Thymus (tissue), 11 donors: ENCODE data around the gene MMP7. TPM values are rescaled to one million over a fixed set of nuclear protein-coding genes. Genes with fewer than 3 reads are reported as not detected.

ENCODE experiments used
- DNase-seq, 9 donors: peaks; one replicate each; pipeline ENCODE4 v3.0.0-alpha.2; 2013; ENCODE audit warnings: low spot score in 9 of 9, low read depth in 6 of 9, missing footprints in 1 of 9
- H3K27ac ChIP-seq, 2 donors: one replicate each; pipeline ENCODE4 v1.5.1; 2013; ENCODE audit warnings: control low read depth in 1 of 2, low read depth in 1 of 2, low read length in 1 of 2, mild to moderate bottlenecking in 1 of 2, moderate library complexity in 1 of 2
- H3K27me3 ChIP-seq, 2 donors: one replicate each; pipeline ENCODE4 v1.5.1; 2013; ENCODE audit warnings: low read length in 1 of 2; ENCODE audit not compliant: control insufficient read depth in 2 of 2, insufficient read depth in 1 of 2
- H3K36me3 ChIP-seq, 2 donors: one replicate each; pipeline ENCODE4 v1.5.1; 2013; ENCODE audit warnings: low read length in 1 of 2, mild to moderate bottlenecking in 1 of 2, moderate library complexity in 1 of 2; ENCODE audit not compliant: control insufficient read depth in 2 of 2, insufficient read depth in 2 of 2
- H3K4me1 ChIP-seq, 2 donors: one replicate each; pipeline ENCODE4 v1.5.1; 2013; ENCODE audit warnings: low read length in 2 of 2; ENCODE audit not compliant: control insufficient read depth in 2 of 2, insufficient read depth in 2 of 2
- H3K4me3 ChIP-seq, 2 donors: one replicate each; pipeline ENCODE4 v1.5.1; 2013; ENCODE audit warnings: low read length in 2 of 2, control low read depth in 1 of 2, mild to moderate bottlenecking in 1 of 2
- H3K9me3 ChIP-seq, 2 donors: one replicate each; pipeline ENCODE4 v1.5.1; 2013; ENCODE audit warnings: low read length in 1 of 2, mild to moderate bottlenecking in 1 of 2; ENCODE audit not compliant: control insufficient read depth in 2 of 2, insufficient read depth in 1 of 2
- WGBS: extraction: QIAGEN DNeasy Blood & Tissue Kit; methylation state at CpG from one replicate; pipeline ENCODE4 v1.1.7; 2013; 5-methylcytosine and 5-hydroxymethylcytosine counted together
- polyA plus RNA-seq: library from polyadenylated mRNA; stranded (reverse); fragments of 200-250 nt; gene quantifications from one replicate; pipeline ENCODE4 v1.2.3, GENCODE V29; 2013
- total RNA-seq: library from RNA; stranded (reverse); fragments of 120-200 nt; gene quantifications from one replicate; pipeline ENCODE4 v1.2.4, GENCODE V29; 2013
- donor health status: healthy.

The MMP7 gene
- total and polyA plus RNA-seq, 2 donors, result 3.3 to 35.2 TPM

DNA sequence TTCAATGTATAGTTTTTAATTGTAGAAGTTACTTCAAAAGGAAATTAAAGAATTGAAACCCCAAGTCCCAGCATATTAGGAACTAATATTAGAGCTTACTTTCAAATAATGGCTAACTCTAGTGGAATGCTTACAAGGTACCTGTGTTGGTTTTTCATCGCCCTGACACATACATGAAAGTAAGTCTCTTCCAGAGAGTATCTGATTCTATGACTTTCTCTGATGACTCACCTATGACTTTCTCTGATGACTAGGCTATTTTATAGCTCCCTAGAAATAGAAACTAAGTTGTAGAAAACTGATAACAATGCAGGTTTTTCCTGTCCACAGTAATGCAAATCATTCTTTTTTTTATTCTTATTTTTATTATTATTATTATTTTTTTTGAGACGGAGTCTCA is 33.6 kb upstream of the MMP7 start:
- Histone ChIP-seq H3K27ac (no peak overlapping the region), H3K4me1 (peaks cover 0 to 13% of the 10 kb centered on the region in 2 donors), H3K27me3 (no peaks in the 10 kb centered on the region), H3K4me3 (no peak overlapping the region), H3K36me3 (no peaks in the 10 kb centered on the region), H3K9me3 (peaks cover 0 to 10% of the 10 kb centered on the region in 2 donors)
- 51% methylated on average over 2 of the region's 2 CpGs for WGBS
- no peak for DNase-seq

DNA sequence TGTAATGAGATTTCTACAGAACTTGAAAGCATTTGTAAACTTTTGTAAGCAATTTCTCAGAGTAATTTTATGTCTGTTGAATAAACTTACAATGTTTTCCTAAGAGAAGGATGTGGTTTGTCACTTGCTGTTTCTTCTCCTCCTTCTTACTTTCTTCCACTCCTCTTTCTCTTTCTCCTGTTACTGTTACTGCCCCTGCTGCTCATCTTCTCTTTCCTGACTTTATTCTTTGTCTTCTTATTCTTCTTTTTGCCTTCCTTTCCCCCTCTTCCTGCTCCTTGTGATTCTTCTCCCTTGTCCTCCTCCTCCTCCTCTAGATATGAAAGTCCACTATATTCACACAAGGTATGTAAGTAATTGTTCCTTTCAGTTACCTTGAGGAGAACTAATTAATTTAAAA is 31.1 kb upstream of the MMP7 start:
- H3K36me3 ChIP-seq, result no peaks in the 10 kb centered on the region
- H3K27me3 ChIP-seq, result no peaks in the 10 kb centered on the region
- DNase-seq, result peak in 1 of 9 donors; percentile 22
- H3K4me1 ChIP-seq, result peaks cover 0 to 13% of the 10 kb centered on the region in 2 donors
- H3K9me3 ChIP-seq, result peaks cover 0 to 14% of the 10 kb centered on the region in 2 donors
- peak overlapping the region in 1 of 2 donors; percentile 55 for H3K27ac ChIP-seq
- H3K4me3 ChIP-seq, result no peak overlapping the region

GRCh38 chr11:102560555-102561011 is 30.0 kb upstream of the MMP7 start:
- Histone ChIP-seq H3K36me3 (no peaks in the 10 kb centered on the region), H3K9me3 (peaks cover 0 to 11% of the 10 kb centered on the region in 2 donors), H3K27ac (peak overlapping the region; percentile 25 to 79), H3K4me3 (peak overlapping the region in 1 of 2 donors; percentile 30), H3K27me3 (no peaks in the 10 kb centered on the region), H3K4me1 (peaks cover 0 to 13% of the 10 kb centered on the region in 2 donors)
- DNase-seq, result peak in 4 of 9 donors; percentile 16 to 65 (median 35)
- WGBS, result 2% methylated on average over 6 of the region's 6 CpGs

DNA sequence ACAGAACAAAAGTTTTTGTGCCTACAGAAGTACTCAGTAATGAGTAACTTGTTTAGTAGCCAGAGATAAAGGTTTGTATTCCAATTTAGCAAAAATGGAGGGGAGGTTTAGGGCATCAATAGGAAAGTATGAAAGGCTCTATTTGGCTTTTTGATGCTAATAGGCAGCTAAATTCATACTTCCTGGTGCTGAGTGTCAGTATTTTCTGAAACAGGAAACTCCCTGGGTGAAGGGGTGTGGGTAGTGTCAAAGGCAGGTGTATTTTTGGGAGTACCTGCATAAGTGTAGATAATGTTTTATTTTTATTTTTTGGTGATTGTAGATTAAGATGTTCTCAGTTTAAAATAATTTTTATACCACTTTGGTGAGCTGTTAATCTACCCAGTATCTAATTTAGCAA is 29.3 kb upstream of the MMP7 start:
- DNase-seq, result peak in 4 of 9 donors; percentile 17 to 53 (median 24)
- Histone ChIP-seq H3K4me1 (peaks cover 0 to 13% of the 10 kb centered on the region in 2 donors), H3K36me3 (no peaks in the 10 kb centered on the region), H3K9me3 (peaks cover 0 to 11% of the 10 kb centered on the region in 2 donors), H3K27ac (peak overlapping the region in 1 of 2 donors; percentile 79), H3K4me3 (no peak overlapping the region), H3K27me3 (no peaks in the 10 kb centered on the region)

DNA sequence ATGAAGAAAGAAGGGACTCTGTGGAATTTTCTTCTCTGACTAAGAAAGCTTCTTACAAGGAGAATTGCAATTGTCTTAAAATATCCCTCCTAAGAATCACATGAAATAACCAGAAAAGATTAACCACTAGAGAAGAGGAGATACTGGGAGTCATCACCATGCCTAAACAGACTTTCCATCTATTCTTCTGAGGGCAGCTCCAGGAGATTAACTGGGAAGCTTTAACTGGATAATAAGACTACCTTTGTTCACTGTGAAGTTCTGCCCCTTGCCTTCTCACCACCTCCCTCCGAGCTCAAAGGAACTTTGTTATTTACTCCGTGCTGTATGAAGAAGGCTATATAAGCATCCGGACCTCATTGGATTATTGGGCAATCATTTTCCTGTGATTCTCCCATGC is 24.5 kb upstream of the MMP7 start:
- H3K4me3 ChIP-seq, result no peak overlapping the region
- H3K36me3 ChIP-seq, result no peaks in the 10 kb centered on the region
- no peak overlapping the region for H3K27ac ChIP-seq
- H3K9me3 ChIP-seq, result peaks cover 0 to 11% of the 10 kb centered on the region in 2 donors
- peaks cover 0 to 4% of the 10 kb centered on the region in 2 donors for H3K4me1 ChIP-seq
- no peaks in the 10 kb centered on the region for H3K27me3 ChIP-seq
- 98% methylated on average over 3 of the region's 3 CpGs for WGBS
- no peak for DNase-seq

- H3K27ac ChIP-seq, result no peak overlapping the region
- no peaks in the 10 kb centered on the region for H3K36me3 ChIP-seq
- DNase-seq, result no peak
- no peaks in the 10 kb centered on the region for H3K27me3 ChIP-seq
- 96% methylated on average over 5 of the region's 5 CpGs for WGBS
- H3K4me1 ChIP-seq, result no peaks in the 10 kb centered on the region
- H3K9me3 ChIP-seq, result peaks cover 0 to 11% of the 10 kb centered on the region in 2 donors
- no peak overlapping the region for H3K4me3 ChIP-seq
Observed at GRCh38 chr11:102553835-102554282, 23.3 kb upstream of the MMP7 start.

GRCh38 chr11:102552447-102553194 is 22.1 kb upstream of the MMP7 start:
- 94% methylated on average over 8 of the region's 8 CpGs for WGBS
- no peaks in the 10 kb centered on the region for H3K9me3 ChIP-seq
- DNase-seq, result peak in 1 of 9 donors; percentile 19
- H3K27me3 ChIP-seq, result no peaks in the 10 kb centered on the region
- H3K4me3 ChIP-seq, result no peak overlapping the region
- no peaks in the 10 kb centered on the region for H3K36me3 ChIP-seq
- H3K4me1 ChIP-seq, result no peaks in the 10 kb centered on the region
- no peak overlapping the region for H3K27ac ChIP-seq

DNA sequence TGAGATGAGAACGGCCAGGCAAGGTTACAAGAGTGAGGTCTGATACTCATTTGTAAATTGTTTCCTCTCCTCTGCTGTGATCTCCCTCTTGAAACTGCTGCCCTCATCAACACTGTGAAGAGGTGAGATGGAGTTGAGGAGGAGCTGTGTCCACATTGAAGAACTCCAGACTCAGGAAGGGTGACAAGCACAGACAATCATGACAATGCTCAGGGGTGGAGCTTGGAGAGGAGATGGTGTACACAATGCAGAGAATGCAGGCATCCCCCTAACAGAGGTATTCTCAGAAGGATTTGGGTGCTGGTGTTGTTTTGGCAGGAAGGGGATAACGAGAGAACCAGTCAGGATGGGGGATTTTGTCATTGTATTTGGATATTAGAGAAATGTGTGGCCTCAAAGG is 21.5 kb upstream of the MMP7 start:
- Histone ChIP-seq H3K36me3 (no peaks in the 10 kb centered on the region), H3K4me1 (no peaks in the 10 kb centered on the region), H3K27ac (no peak overlapping the region), H3K27me3 (no peaks in the 10 kb centered on the region), H3K9me3 (no peaks in the 10 kb centered on the region), H3K4me3 (no peak overlapping the region)
- DNase-seq, result no peak
- WGBS, result 97% methylated on average over 2 of the region's 2 CpGs

DNA sequence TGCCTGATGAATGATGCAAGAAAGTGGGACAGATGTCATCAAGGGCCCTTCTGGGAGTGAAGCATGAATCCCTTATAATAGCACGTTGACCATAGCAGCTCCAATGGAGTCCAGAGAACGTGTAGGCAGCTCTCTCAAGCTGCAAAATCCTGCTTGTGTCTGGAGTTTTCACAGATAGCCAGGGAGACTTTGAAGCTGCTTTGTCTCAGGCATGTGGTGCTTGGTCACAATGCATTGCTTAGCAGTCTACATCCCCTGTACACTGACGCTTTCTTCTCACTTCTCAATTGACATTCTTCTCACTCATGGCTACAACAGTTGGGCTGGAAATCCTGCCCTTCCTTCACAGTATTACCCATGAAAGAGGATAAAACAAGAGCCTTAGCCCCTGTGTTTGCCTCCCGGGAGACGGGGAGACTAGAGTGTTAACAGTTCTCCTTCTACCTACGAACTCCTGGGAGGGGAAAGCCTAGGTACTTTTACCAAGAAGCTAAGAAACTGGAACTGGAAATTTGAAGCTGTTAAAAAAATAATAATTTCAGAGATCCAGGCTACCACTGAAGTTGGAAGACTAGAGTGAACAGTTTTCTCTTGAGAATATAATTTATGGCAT is 20.7 kb upstream of the MMP7 start:
- WGBS, result 94% methylated on average over 6 of the region's 6 CpGs
- H3K27ac ChIP-seq, result peak overlapping the region in 1 of 2 donors; percentile 9

More for the DNA sequence above, 20.7 kb upstream of the MMP7 start:
- Histone ChIP-seq H3K4me3 (no peak overlapping the region), H3K4me1 (no peaks in the 10 kb centered on the region), H3K9me3 (no peaks in the 10 kb centered on the region), H3K36me3 (no peaks in the 10 kb centered on the region), H3K27me3 (no peaks in the 10 kb centered on the region)
- DNase-seq, result no peak
